Measurements from ENCODE around the gene NFKBIE. TPM values are rescaled to one million over a fixed set of nuclear protein-coding genes. Genes with fewer than 3 reads are reported as not detected.

Gene NFKBIE
- total and polyA plus RNA-seq, 9 of the 15 experiments (the other 6 are each of a cell fraction or from before 2014, with no cell fraction given): 2.1 to 16.4 (median 11.7) TPM

- TF ChIP-seq MIER1 (IDR thresholded peaks at IDR 0.05; ENCODE audit: low read depth) (peak; percentile 93), BACH1 (tag; IDR thresholded peaks at IDR 0.05) (no peak), BRCA1 (IDR thresholded peaks at IDR 0.05) (no peak), BRCA1 (CRISPR knock-in tag; IDR thresholded peaks at IDR 0.05) (no peak), MTA2 (IDR thresholded peaks at IDR 0.05; ENCODE audit: low read depth) (no peak), RBM22 (IDR thresholded peaks at IDR 0.05; ENCODE audit: low read depth, low read length, poor library complexity, severe bottlenecking) (peak; percentile 43), ILF3 (IDR thresholded peaks at IDR 0.05; ENCODE audit: borderline replicate concordance) (no peak), NR4A1 (CRISPR knock-in tag; IDR thresholded peaks at IDR 0.05) (no peak), NR4A1 (tag; IDR thresholded peaks at IDR 0.05) (no peak), HCFC1 (IDR thresholded peaks at IDR 0.05; ENCODE audit: low read depth, low read length) (peak; percentile 45), ETV1 (tag; conservative IDR thresholded peaks at IDR 0.05; ENCODE audit: low read depth) (0 out of 2 replicates have a peak, but pooled peaks have one; percentile 11), FOXM1 (IDR thresholded peaks at IDR 0.05; ENCODE audit: low read depth) (no peak), FOXM1 (CRISPR knock-in tag; IDR thresholded peaks at IDR 0.05; ENCODE audit: low read depth) (no peak), NR2F6 (CRISPR knock-in tag; IDR thresholded peaks at IDR 0.05) (no peak), HOMEZ (CRISPR knock-in tag; IDR thresholded peaks at IDR 0.05) (no peak), ZNF780A (CRISPR knock-in tag; IDR thresholded peaks at IDR 0.05) (no peak), ZBTB11 (CRISPR knock-in tag; IDR thresholded peaks at IDR 0.05) (no peak), FUS (optimal IDR thresholded peaks at IDR 0.05; ENCODE audit: low read depth, low read length) (no peak), PPARD (CRISPR knock-in tag; IDR thresholded peaks at IDR 0.05) (no peak)
- TF ChIP-seq, protein P1, sequence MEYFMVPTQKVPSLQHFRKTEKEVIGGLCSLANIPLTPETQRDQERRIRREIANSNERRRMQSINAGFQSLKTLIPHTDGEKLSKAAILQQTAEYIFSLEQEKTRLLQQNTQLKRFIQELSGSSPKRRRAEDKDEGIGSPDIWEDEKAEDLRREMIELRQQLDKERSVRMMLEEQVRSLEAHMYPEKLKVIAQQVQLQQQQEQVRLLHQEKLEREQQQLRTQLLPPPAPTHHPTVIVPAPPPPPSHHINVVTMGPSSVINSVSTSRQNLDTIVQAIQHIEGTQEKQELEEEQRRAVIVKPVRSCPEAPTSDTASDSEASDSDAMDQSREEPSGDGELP (CRISPR knock-in tag; IDR thresholded peaks at IDR 0.05; ENCODE audit: borderline replicate concordance): peak; percentile 77
- TF ChIP-seq, protein P2, sequence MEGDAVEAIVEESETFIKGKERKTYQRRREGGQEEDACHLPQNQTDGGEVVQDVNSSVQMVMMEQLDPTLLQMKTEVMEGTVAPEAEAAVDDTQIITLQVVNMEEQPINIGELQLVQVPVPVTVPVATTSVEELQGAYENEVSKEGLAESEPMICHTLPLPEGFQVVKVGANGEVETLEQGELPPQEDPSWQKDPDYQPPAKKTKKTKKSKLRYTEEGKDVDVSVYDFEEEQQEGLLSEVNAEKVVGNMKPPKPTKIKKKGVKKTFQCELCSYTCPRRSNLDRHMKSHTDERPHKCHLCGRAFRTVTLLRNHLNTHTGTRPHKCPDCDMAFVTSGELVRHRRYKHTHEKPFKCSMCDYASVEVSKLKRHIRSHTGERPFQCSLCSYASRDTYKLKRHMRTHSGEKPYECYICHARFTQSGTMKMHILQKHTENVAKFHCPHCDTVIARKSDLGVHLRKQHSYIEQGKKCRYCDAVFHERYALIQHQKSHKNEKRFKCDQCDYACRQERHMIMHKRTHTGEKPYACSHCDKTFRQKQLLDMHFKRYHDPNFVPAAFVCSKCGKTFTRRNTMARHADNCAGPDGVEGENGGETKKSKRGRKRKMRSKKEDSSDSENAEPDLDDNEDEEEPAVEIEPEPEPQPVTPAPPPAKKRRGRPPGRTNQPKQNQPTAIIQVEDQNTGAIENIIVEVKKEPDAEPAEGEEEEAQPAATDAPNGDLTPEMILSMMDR (IDR thresholded peaks at IDR 0.05 in 2 of 3, conservative IDR thresholded peaks at IDR 0.05 in 1 of 3; ENCODE audit: insufficient read depth in 2 of 3, low read depth in 1 of 3, low read length in 3 of 3): peak; percentile 54 to 68 (median 60)
Measured at GRCh38 chr6:44245912-44246662, 19.3 kb downstream of the NFKBIE start (continued).
